GM19351 (cell line): ENCODE measurements around the gene FOLR2.

Experiments
- ATAC-seq: cut with Tn5 transposase; IDR thresholded peaks from one replicate; pipeline ENCODE4 v1.9.1; 2021; ENCODE audit warnings: mild to moderate bottlenecking, moderate library complexity; ENCODE audit not compliant: unreplicated experiment

The FOLR2 gene

DNA sequence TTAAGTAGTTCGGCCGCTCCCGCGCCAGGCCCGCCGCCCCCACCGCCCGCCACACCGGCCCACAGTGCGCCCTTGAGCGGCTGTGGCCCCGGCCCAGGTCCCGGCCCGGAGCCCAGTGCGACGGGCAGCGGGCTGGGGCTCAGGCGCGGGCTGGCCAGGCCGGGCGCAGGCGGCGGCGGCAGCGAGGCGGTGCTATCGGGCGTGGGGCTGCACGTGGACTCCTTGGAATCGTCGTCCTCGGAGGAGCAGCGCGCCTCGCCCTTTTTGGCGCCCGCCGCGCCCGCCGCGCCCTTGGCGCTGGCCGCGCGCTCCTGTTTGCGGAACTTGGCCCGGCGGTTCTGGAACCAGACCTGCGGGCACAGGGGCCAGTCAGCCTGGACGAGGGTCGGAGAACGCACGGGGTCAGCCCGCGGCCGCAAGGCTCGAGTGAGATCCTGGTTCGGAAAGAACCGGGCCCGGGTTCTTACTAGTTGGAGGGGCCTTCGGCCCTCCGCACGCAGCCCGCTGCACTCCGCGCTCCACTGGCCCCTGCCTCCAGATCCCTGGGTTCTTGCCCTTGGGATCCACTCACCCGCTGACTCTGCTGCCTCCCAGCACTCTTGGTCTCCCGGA, 23.4 kb downstream of the FOLR2 start:
- no peak for ATAC-seq

DNA sequence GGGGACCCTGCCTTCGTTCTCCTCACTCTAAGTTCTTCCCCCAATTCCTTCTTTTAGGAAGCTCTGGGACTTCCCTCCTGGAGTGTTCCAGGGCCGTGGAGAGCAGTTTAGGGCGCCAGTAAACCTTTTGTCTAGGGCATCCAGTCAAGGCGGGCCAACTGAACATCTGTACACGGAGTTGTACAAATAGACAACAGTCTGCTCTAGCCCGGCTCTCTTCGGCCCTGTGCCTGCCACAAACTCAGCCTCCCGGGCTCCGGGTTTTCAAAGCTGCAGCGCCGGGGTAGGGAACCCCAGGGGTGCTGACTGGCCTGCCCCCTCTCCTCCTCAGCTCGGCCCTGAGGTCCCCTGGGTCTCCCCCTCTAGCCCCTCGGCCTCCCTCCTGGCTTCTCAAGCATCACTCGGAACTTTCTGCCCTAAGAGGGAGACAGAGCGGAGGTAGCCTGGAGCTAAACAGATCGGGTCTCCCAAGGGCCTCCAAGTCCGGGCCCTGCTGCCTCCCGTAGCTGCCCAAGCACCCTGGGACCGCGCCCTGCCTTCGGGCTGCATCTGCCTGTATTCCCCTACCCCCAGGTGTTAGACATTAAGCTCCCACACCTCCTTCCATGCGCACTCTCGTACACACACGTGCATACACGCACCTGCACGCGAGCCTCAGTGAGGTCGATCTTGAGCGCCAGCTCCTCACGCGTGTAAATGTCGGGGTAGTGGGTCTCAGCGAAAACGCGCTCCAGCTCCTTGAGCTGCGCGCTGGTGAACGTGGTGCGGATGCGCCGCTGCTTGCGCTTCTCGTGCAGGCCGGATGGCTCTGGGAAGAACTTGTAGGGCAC, 24.1 kb downstream of the FOLR2 start:
- ATAC-seq = no peak

- ATAC-seq = no peak
Measured at GRCh38 chr11:72241291-72241781, 24.7 kb downstream of the FOLR2 start.

DNA sequence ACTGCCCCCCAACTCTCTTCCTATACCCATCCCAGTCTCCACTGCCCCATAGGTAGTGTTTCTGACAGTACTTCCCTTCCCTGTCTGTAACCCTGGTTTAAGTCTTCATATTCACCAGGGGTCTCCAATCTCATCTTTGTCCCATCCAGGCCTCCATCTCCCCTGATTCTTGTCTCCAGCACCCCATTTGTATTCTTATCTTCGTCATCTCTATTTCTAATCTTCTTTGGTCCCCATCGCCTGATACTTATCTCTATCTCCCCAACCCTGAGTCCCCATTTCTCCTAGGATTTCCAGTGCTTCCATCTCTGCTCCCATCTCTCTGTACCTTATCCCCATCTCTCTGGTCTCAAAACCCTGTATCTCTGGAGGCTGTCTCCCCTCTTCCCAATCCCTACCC, 25.5 kb downstream of the FOLR2 start:
- no peak for ATAC-seq

GRCh38 chr11:72243173-72244059, 26.8 kb downstream of the FOLR2 start:
- no peak for ATAC-seq

- no peak for ATAC-seq
Measured at GRCh38 chr11:72244060-72244360, 27.4 kb downstream of the FOLR2 start, which contains the start of gene PHOX2A. PHOX2A (minus strand) TSS chr11:72244176; CDS start chr11:72244004, 172 bp downstream.

- ATAC-seq = no peak
Measured at GRCh38 chr11:72244361-72245262, 28.0 kb downstream of the FOLR2 start.

DNA sequence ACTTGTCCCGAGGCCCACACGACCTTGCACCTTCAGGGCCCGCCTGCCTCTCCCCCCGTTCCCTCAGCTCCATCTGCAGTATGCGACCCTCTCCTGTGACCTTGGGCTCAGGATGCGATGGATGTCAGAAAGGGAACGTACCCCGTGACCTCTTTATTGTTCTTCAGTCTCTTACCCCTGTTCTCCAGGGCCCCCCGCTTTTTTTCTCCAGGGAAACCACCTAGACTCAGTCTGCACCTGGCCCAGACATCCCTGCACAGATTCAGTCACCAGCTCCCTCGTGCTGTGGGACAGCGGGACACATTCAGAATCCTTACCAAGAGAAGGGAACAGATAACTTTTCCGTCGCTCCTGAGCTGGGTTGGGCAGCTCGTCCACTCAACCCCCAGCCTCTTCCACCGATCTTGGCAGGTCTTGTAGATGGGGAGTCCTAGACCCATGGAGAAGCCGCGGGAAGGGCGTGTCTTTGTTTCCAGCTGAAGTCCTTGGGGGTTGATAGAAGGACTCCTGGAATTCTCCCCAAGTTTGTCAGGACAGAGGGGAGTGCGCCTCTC, 28.7 kb downstream of the FOLR2 start:
- no peak for ATAC-seq

- no peak for ATAC-seq
Measured at GRCh38 chr11:72247584-72247983, 31.0 kb downstream of the FOLR2 start.

DNA sequence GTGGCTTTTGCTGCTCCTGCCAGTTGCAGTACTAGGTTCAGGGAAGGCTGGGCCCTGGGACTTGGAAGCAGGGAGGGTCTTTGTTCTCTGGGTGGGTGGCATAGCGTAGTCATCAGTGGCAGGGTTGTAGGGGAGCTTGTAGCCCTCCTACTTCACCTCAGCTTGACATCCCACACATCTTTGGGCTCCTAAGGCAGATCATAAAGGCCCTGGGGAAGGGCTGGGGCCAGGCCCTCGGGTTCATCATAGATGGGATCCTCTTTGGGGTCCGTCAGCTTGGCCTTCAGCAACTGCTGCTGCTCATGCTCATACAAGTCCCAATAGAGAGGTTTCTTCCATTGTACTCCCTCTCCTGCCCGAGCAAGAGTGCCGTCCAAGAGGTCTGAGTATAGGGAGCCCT, 33.4 kb downstream of the FOLR2 start:
- ATAC-seq = no peak

- ATAC-seq = no peak
Measured at GRCh38 chr11:72250661-72251464, 34.3 kb downstream of the FOLR2 start.

DNA sequence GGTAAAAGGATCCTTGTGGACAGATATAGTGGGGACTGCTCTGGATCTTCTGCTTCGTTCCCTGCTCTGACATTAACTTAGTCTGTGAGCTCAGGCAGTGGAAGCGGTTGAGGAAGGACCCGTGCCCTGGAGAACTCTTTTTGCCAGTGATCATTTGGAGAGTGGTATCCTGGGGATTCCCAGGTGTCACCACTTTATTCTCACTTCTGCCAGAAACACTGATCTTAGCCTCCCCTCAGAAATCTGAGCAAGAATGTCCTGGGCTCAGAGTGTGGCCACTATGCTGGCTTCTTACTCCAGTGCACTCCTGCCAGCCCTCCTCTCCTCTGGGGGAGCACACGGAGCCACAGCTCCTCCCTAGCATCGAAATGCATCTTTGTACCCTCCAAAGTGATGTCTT, 35.0 kb downstream of the FOLR2 start:
- no peak for ATAC-seq

- no peak for ATAC-seq
Measured at GRCh38 chr11:72253392-72253791, 36.8 kb downstream of the FOLR2 start.

DNA sequence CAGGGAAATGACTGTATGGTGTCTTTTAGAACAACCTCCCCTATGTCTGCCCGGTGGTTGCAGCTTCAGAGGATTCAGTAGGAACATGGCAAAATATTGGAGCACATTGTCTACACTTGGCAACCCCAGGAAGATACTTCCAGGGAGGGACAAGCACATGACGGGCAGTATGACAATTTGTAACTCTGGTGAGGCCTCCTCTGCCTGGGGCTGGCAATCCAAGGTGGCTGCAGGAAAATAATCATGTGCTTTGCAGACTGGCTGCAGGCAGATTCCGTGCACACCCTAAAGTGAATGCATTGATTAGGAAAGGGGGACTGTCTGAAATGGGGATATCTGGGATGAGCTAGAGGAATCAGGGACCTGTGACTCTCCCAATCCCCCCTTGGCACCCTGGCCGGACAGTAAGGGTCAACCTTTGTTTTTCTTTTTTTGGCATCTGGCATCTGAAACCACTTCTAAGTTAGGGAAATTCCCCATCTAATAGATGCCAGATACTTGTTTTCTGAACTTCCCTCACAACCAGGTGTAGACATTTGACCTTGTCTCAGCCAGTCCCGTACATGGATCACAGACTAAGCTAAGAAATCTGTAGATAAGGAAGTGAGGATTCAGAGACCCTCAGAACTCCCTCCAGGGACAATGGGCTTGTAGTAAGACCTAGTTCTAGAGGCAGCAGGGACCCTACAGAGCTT, 37.9 kb downstream of the FOLR2 start:
- no peak for ATAC-seq

- no peak for ATAC-seq
Measured at GRCh38 chr11:72257570-72257969, 41.0 kb downstream of the FOLR2 start.

GRCh38 chr11:72259490-72259889, 42.9 kb downstream of the FOLR2 start:
- no peak for ATAC-seq

DNA sequence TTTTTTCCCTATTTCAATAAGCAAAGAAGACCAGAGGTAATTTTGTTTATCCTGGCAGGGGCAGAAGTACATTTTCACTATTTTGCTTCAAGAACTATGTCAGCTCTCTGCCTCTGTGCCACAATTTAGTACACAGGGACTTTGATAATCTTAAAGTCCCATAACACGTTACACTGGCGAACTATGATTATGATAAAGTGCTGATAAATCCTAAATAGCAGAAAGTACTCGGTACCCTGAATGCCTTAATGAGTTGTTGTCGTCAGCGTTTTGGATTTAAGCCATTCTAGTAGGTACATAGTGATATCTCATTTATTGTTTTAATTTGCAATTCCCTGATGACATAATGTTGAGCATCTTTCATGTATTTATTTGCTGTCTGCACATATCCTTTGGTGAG, 44.0 kb downstream of the FOLR2 start:
- no peak for ATAC-seq

DNA sequence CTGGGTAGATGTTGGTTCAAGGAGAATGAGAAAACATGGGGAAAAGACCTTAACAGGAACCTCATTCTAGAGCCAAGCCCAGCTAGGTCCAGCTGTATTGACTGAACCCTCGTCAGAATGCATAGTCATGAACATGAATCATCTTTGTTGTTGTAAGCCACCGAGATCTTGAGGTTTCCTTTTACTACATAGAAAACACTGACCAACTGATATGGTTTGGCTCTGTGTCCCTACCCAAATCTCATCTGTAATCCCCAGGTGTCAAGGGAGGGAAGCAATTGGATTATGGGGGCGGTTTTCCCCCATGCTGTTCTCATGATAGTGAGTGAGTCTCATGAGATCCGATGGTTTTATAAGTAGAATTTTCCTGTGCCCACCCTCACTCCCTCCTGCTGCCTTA, 46.8 kb downstream of the FOLR2 start:
- no peak for ATAC-seq

GRCh38 chr11:72265951-72266350, 49.4 kb downstream of the FOLR2 start:
- no peak for ATAC-seq
